K562 (cell line): ENCODE measurements around the gene TAF15. TPM values are rescaled to one million over a fixed set of nuclear protein-coding genes. Genes with fewer than 3 reads are reported as not detected.

ENCODE experiments used
- ARHGAP35 ChIP-seq: fragments of 450-650 bp; IDR thresholded peaks from 2 replicates; pipeline ENCODE4 v1.6.1; 2018; ENCODE audit not compliant: partially characterized antibody
- ARID1B ChIP-seq: fragments of 450-650 bp; IDR thresholded peaks from 2 replicates; pipeline ENCODE4 v1.6.1; 2016; ENCODE audit warnings: antibody characterized with exemption, mild to moderate bottlenecking, inconsistent platforms
- FOXK2 ChIP-seq, 2 experiments: fragments of 450-650 bp; IDR thresholded peaks in 1 of 2; conservative IDR thresholded peaks in 1 of 2; 2 replicates each; pipeline ENCODE4 v1.6.1; 2016; ENCODE audit warnings: low read depth in 2 of 2, mild to moderate bottlenecking in 1 of 2
- GABPB1 ChIP-seq: sonication (generic); formaldehyde crosslinking; IDR thresholded peaks from 2 replicates; pipeline ENCODE4 v1.8.0; 2022; ENCODE audit warnings: mild to moderate bottlenecking, missing genetic modification reagents
- GTF2F1 ChIP-seq: IDR thresholded peaks from 2 replicates; pipeline ENCODE4 v1.6.1; 2011; ENCODE audit warnings: low read depth, low read length, improper control_type of control experiment
- HNRNPL ChIP-seq: fragments of 200-400 bp; formaldehyde crosslinking; IDR thresholded peaks from 2 replicates; pipeline ENCODE4 v1.6.1; 2017; ENCODE audit warnings: low read depth, mild to moderate bottlenecking, low read length
- RAD51 ChIP-seq: fragments of 450-650 bp; IDR thresholded peaks from 2 replicates; pipeline ENCODE4 v1.7.1; 2016; ENCODE audit warnings: low read depth, mild to moderate bottlenecking, borderline replicate concordance
- SRSF9 ChIP-seq: fragments of 200-400 bp; formaldehyde crosslinking; IDR thresholded peaks from 2 replicates; pipeline ENCODE4 v1.6.1; 2017; ENCODE audit warnings: low read depth, low read length, borderline replicate concordance
- ZBTB7A ChIP-seq: IDR thresholded peaks from 2 replicates; pipeline ENCODE4 v1.6.1; 2011; ENCODE audit warnings: low read depth, mild to moderate bottlenecking, low read length, moderate library complexity, borderline replicate concordance; ENCODE audit not compliant: control insufficient read depth
- ZEB2 ChIP-seq: fragments of 450-650 bp; IDR thresholded peaks from 2 replicates; pipeline ENCODE4 v1.6.1; 2016
- ZFP36 ChIP-seq: fragments of 150-350 bp; IDR thresholded peaks from 2 replicates; pipeline ENCODE4 v1.6.1; 2018; ENCODE audit warnings: low read length, low read depth; ENCODE audit not compliant: partially characterized antibody
- ZNF76 ChIP-seq: fragments of 250-450 bp; sonication (Bioruptor Pico); IDR thresholded peaks from 2 replicates; pipeline ENCODE4 v1.4.0; 2020; ENCODE audit warnings: mild to moderate bottlenecking, moderate library complexity, borderline replicate concordance
- polyA plus RNA-seq, 8 experiments: library from polyadenylated mRNA; depleted of rRNA in 4 of 8; stranded (reverse) in 5 of 8; unstranded in 3 of 8; fragments of >200 nt; fragmentation: Nextera tagmentation in 2 of 8; fragmentation: Illumina TruSeq in 1 of 8; extraction: Ambion mirVana in 2 of 8; extraction: Trizol in 1 of 8; gene quantifications; 2 replicates each; pipeline versions ENCODE4 v1.2.1 to v1.2.3, GENCODE V29; 2011 to 2014; ENCODE audit warnings: inconsistent platforms in 1 of 8, missing spikeins in 1 of 8
- total RNA-seq, 7 experiments: library from RNA; depleted of rRNA in 6 of 7; stranded (reverse); fragments of >200 nt in 6 of 7; fragmentation: Illumina TruSeq in 2 of 7; extraction: Trizol in 2 of 7; gene quantifications; 2 replicates each; pipeline versions ENCODE4 v1.2.1 to v1.2.3, GENCODE V29; 2011 to 2021; ENCODE audit warnings: low replicate concordance in 1 of 7
- TF ChIP-seq, protein P1 (sequence below): sonication (generic); formaldehyde crosslinking; IDR thresholded peaks from 2 replicates; pipeline ENCODE4 v1.8.0; 2022; ENCODE audit warnings: mild to moderate bottlenecking, missing genetic modification reagents
- TF ChIP-seq, protein P2 (sequence below), 3 experiments: fragments of 200-800 bp in 1 of 3; fragments of 250-450 bp in 1 of 3; fragments of 450-650 bp in 1 of 3; sonication (Bioruptor Pico) in 1 of 3; sonication (Bioruptor generic) in 1 of 3; formaldehyde crosslinking in 1 of 3; IDR thresholded peaks; 2 replicates each; pipeline versions ENCODE4 v1.6.1 to v1.8.0; 2016 to 2022; ENCODE audit warnings: mild to moderate bottlenecking in 2 of 3, missing genetic modification characterization in 2 of 3, missing compliant biosample characterization in 1 of 3, moderate library complexity in 1 of 3
- TF ChIP-seq, protein P3 (sequence below): sonication (generic); formaldehyde crosslinking; IDR thresholded peaks from 2 replicates; pipeline ENCODE4 v1.8.0; 2022; ENCODE audit warnings: mild to moderate bottlenecking, missing genetic modification reagents
- TF ChIP-seq, protein P4 (sequence below): fragments of 450-650 bp; formaldehyde crosslinking; IDR thresholded peaks from 2 replicates; pipeline ENCODE4 v1.4.0; 2020; ENCODE audit warnings: mild to moderate bottlenecking

The TAF15 gene
- total and polyA plus RNA-seq, 9 of the 15 experiments (the other 6 are each of a cell fraction or from before 2014, with no cell fraction given) = 4.1 to 272 (median 56.8) TPM

DNA sequence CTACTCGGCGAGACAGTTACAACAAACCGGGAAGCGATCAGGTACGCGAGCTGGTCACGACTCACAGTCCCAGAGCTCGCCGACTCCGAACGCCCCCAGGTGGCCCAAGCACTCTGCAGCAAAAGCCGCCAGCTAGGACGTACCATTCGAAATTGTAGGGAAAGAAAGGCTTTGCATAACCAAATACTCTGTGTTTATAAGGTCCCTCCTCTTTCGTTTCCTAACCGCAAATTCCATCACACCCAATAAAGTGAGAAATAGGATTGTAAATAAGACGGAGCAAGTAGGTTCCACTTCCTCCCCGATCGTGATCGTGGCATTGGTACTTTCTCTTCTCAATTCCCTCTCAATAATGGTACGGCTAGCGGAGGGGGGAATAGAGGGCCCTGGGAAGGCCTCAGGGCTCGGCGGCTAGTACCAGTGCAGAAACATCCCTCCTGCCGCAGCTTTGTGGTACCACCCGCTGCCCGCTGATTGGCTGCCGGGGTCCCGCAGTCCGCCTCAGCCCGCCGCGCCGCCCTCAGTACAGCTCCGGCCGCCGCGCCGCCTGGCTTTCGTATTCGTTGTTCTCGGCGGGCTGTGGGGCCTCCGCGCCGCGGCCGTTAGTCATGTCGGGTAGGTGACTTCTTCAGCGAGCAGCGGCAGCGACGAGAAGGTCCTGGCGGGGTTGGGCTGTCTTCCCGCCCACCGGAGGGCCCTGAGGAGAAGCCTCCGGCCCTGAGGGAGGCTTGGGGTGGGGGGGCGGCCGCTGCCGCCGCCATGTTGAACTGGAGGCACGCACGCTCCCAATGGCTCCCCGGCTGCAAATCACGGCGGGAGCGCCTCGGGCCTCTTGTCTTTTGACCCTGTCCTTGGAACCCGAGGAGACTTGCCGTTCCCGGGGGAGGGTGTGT, at the start of gene TAF15 (continued):
- TF ChIP-seq, protein P1, sequence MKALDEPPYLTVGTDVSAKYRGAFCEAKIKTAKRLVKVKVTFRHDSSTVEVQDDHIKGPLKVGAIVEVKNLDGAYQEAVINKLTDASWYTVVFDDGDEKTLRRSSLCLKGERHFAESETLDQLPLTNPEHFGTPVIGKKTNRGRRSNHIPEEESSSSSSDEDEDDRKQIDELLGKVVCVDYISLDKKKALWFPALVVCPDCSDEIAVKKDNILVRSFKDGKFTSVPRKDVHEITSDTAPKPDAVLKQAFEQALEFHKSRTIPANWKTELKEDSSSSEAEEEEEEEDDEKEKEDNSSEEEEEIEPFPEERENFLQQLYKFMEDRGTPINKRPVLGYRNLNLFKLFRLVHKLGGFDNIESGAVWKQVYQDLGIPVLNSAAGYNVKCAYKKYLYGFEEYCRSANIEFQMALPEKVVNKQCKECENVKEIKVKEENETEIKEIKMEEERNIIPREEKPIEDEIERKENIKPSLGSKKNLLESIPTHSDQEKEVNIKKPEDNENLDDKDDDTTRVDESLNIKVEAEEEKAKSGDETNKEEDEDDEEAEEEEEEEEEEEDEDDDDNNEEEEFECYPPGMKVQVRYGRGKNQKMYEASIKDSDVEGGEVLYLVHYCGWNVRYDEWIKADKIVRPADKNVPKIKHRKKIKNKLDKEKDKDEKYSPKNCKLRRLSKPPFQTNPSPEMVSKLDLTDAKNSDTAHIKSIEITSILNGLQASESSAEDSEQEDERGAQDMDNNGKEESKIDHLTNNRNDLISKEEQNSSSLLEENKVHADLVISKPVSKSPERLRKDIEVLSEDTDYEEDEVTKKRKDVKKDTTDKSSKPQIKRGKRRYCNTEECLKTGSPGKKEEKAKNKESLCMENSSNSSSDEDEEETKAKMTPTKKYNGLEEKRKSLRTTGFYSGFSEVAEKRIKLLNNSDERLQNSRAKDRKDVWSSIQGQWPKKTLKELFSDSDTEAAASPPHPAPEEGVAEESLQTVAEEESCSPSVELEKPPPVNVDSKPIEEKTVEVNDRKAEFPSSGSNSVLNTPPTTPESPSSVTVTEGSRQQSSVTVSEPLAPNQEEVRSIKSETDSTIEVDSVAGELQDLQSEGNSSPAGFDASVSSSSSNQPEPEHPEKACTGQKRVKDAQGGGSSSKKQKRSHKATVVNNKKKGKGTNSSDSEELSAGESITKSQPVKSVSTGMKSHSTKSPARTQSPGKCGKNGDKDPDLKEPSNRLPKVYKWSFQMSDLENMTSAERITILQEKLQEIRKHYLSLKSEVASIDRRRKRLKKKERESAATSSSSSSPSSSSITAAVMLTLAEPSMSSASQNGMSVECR (CRISPR knock-in tag) = 0 out of 2 replicates have a peak, but pooled peaks have one; percentile 30
- TF ChIP-seq ARHGAP35 = no peak
- TF ChIP-seq ARID1B = no peak; the same call in 1 of the 2 replicates
- TF ChIP-seq HNRNPL = peak; percentile 83
- TF ChIP-seq, protein P2, sequence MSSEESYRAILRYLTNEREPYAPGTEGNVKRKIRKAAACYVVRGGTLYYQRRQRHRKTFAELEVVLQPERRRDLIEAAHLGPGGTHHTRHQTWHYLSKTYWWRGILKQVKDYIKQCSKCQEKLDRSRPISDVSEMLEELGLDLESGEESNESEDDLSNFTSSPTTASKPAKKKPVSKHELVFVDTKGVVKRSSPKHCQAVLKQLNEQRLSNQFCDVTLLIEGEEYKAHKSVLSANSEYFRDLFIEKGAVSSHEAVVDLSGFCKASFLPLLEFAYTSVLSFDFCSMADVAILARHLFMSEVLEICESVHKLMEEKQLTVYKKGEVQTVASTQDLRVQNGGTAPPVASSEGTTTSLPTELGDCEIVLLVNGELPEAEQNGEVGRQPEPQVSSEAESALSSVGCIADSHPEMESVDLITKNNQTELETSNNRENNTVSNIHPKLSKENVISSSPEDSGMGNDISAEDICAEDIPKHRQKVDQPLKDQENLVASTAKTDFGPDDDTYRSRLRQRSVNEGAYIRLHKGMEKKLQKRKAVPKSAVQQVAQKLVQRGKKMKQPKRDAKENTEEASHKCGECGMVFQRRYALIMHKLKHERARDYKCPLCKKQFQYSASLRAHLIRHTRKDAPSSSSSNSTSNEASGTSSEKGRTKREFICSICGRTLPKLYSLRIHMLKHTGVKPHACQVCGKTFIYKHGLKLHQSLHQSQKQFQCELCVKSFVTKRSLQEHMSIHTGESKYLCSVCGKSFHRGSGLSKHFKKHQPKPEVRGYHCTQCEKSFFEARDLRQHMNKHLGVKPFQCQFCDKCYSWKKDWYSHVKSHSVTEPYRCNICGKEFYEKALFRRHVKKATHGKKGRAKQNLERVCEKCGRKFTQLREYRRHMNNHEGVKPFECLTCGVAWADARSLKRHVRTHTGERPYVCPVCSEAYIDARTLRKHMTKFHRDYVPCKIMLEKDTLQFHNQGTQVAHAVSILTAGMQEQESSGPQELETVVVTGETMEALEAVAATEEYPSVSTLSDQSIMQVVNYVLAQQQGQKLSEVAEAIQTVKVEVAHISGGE (CRISPR knock-in tag; IDR thresholded peaks at IDR 0.05) = peak in 1 of 3 experiments; percentile 71; a peak in 2 of 6 replicates
- peak; percentile 81 for TF ChIP-seq GTF2F1
- TF ChIP-seq, protein P3, sequence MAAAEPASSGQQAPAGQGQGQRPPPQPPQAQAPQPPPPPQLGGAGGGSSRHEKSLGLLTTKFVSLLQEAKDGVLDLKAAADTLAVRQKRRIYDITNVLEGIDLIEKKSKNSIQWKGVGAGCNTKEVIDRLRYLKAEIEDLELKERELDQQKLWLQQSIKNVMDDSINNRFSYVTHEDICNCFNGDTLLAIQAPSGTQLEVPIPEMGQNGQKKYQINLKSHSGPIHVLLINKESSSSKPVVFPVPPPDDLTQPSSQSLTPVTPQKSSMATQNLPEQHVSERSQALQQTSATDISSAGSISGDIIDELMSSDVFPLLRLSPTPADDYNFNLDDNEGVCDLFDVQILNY (CRISPR knock-in tag) = no peak
- peak; percentile 15; the same call in 1 of the 2 replicates for TF ChIP-seq RAD51
- TF ChIP-seq SRSF9 = no peak
- TF ChIP-seq, protein P4, sequence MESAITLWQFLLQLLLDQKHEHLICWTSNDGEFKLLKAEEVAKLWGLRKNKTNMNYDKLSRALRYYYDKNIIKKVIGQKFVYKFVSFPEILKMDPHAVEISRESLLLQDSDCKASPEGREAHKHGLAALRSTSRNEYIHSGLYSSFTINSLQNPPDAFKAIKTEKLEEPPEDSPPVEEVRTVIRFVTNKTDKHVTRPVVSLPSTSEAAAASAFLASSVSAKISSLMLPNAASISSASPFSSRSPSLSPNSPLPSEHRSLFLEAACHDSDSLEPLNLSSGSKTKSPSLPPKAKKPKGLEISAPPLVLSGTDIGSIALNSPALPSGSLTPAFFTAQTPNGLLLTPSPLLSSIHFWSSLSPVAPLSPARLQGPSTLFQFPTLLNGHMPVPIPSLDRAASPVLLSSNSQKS (CRISPR knock-in tag) = no peak
- TF ChIP-seq ZEB2 = no peak
- TF ChIP-seq FOXK2 (conservative IDR thresholded peaks at IDR 0.05 in 1 of 2, IDR thresholded peaks at IDR 0.05 in 1 of 2; ENCODE audit: low read depth in 2 of 2) = peak; percentile 4 to 100; a peak in 3 of 4 replicates
- peak; percentile 38; the same call in 1 of the 2 replicates for TF ChIP-seq ZNF76 (CRISPR knock-in tag)
- no peak for TF ChIP-seq ZBTB7A
- TF ChIP-seq GABPB1 (CRISPR knock-in tag) = peak; percentile 77
- TF ChIP-seq ZFP36 = peak; percentile 7
